B cell (primary cell): ENCODE measurements around the gene IRF8. TPM values are rescaled to one million over a fixed set of nuclear protein-coding genes. Genes with fewer than 3 reads are reported as not detected.

ENCODE experiments used
- ATAC-seq: fragments of 200-7000 bp; cut with Tn5 transposase; one replicate; pipeline ENCODE4 v1.10.0; 2021; ENCODE audit warnings: low read depth, mild to moderate bottlenecking, moderate number of reproducible peaks, moderate library complexity
- CTCF ChIA-PET: fragments of 350-600 bp; sonication (Branson Sonifier 250); formaldehyde crosslinking; loops from one replicate; lab custom pipeline; 2021; ENCODE audit warnings: antibody characterized with exemption, inconsistent platforms; lab: Charles Lee
- POLR2A ChIA-PET: fragments of 350-600 bp; sonication (Branson Sonifier 250); formaldehyde crosslinking; loops from one replicate; lab custom pipeline; 2021; ENCODE audit warnings: antibody characterized with exemption; lab: Charles Lee
- DNase-seq: peaks from one replicate; pipeline ENCODE4 v3.0.0; 2013
- H2AFZ ChIP-seq: 2 replicates; pipeline ENCODE4 v1.6.1; 2012; ENCODE audit warnings: mild to moderate bottlenecking, low read depth, low read length; ENCODE audit not compliant: insufficient read depth, poor library complexity, severe bottlenecking
- H3K27ac ChIP-seq, 2 donors: 1 replicate in 1 of 2; 2 replicates in 1 of 2; pipeline ENCODE4 v1.5.1; 2012 to 2013; ENCODE audit warnings: low read length in 2 of 2, mild to moderate bottlenecking in 2 of 2, moderate library complexity in 1 of 2
- H3K27me3 ChIP-seq, 4 experiments: fragments of 200-600 bp in 1 of 4; sonication (generic) in 1 of 4; replicated peaks in 1 of 4; 1 replicate in 2 of 4; 2 replicates in 2 of 4; pipeline versions ENCODE4 v1.6.1 to v1.7.0; 2013 to 2016; ENCODE audit warnings: low read length in 3 of 4, mild to moderate bottlenecking in 2 of 4, mixed read lengths in 1 of 4, moderate library complexity in 1 of 4; ENCODE audit not compliant: insufficient read depth in 4 of 4, control insufficient read depth in 3 of 4; ENCODE audit errors: control extremely low read depth in 1 of 4
- H3K36me3 ChIP-seq, 2 experiments: replicated peaks in 1 of 2; 1 replicate in 1 of 2; 2 replicates in 1 of 2; pipeline versions ENCODE4 v1.6.1 to v1.7.1; 2013; ENCODE audit warnings: low read length in 1 of 2; ENCODE audit not compliant: insufficient read depth in 2 of 2, control insufficient read depth in 1 of 2; ENCODE audit errors: control extremely low read depth in 1 of 2, extremely low read depth in 1 of 2
- H3K4me1 ChIP-seq, 2 donors: fragments of 200-600 bp in 1 of 2; sonication (generic) in 1 of 2; 1 replicate in 1 of 2; 2 replicates in 1 of 2; pipeline versions ENCODE4 v1.5.1 to v1.6.1; 2013 to 2017; ENCODE audit warnings: low read length in 2 of 2; ENCODE audit not compliant: control insufficient read depth in 2 of 2, insufficient read depth in 2 of 2
- H3K4me2 ChIP-seq: replicated peaks from 2 replicates; pipeline ENCODE3; 2012; ENCODE audit warnings: mild to moderate bottlenecking, low read depth, low read length; ENCODE audit not compliant: poor library complexity, severe bottlenecking
- H3K4me3 ChIP-seq, 5 experiments: fragments of 200-600 bp in 1 of 5; sonication (generic) in 1 of 5; 1 replicate in 3 of 5; 2 replicates in 2 of 5; pipeline versions ENCODE4 v1.5.1 to v1.7.0; 2011 to 2016; ENCODE audit warnings: low read length in 4 of 5, mild to moderate bottlenecking in 4 of 5, low read depth in 2 of 5, control low read depth in 1 of 5, moderate library complexity in 1 of 5; ENCODE audit not compliant: insufficient read depth in 1 of 5; ENCODE audit errors: control extremely low read depth in 1 of 5, extremely low read depth in 1 of 5
- H3K79me2 ChIP-seq: fragments of 200-600 bp; sonication (generic); one replicate; pipeline ENCODE4 v1.6.0; 2016; ENCODE audit warnings: low read length; ENCODE audit not compliant: control insufficient read depth, insufficient read depth
- H3K9ac ChIP-seq: fragments of 200-600 bp; sonication (generic); 2 replicates; pipeline ENCODE4 v1.6.1; 2017; ENCODE audit warnings: mild to moderate bottlenecking, low read length, moderate library complexity
- H3K9me3 ChIP-seq, 3 donors: one replicate each; pipeline versions ENCODE4 v1.6.1 to v1.7.1; 2013; ENCODE audit warnings: low read length in 2 of 3; ENCODE audit not compliant: control insufficient read depth in 2 of 3, insufficient read depth in 1 of 3; ENCODE audit errors: control extremely low read depth in 1 of 3
- H4K20me1 ChIP-seq: 2 replicates; pipeline ENCODE4 v1.6.0; 2012; ENCODE audit warnings: mild to moderate bottlenecking, low read length; ENCODE audit not compliant: insufficient read depth, control insufficient read depth, poor library complexity, severe bottlenecking
- H3K27ac Mint-ChIP-seq: one replicate; pipeline ENCODE4 v1.8.0; 2021; ENCODE audit warnings: mixed read lengths
- H3K27me3 Mint-ChIP-seq: one replicate; pipeline ENCODE4 v1.8.0; 2021; ENCODE audit warnings: mixed read lengths
- H3K4me1 Mint-ChIP-seq: one replicate; pipeline ENCODE4 v1.8.0; 2021; ENCODE audit warnings: mixed read lengths
- H3K4me3 Mint-ChIP-seq: one replicate; pipeline ENCODE4 v1.8.0; 2021; ENCODE audit warnings: mixed read lengths
- H3K9me3 Mint-ChIP-seq: one replicate; pipeline ENCODE4 v1.8.0; 2022; ENCODE audit warnings: mixed read lengths; ENCODE audit not compliant: insufficient read depth
- EZH2 ChIP-seq: IDR thresholded peaks from 2 replicates; pipeline ENCODE4 v1.6.1; 2012; ENCODE audit warnings: borderline replicate concordance, low read depth, mild to moderate bottlenecking, moderate library complexity, low read length; ENCODE audit not compliant: insufficient read depth, poor library complexity, severe bottlenecking
- WGBS: methylation state at CpG from one replicate; pipeline ENCODE4 v1.1.5; 2013; ENCODE audit warnings: missing lambda C conversion rate; ENCODE audit not compliant: insufficient coverage; 5-methylcytosine and 5-hydroxymethylcytosine counted together
- intact Hi-C: fragments of 100-400 bp; cut with micrococcal nuclease; formaldehyde crosslinking; loops from one replicate; pipeline ENCODE4 v1.10.0; 2022
- polyA plus RNA-seq: library from polyadenylated mRNA; depleted of rRNA; stranded (reverse); fragments of >200 nt; gene quantifications from 2 replicates; pipeline ENCODE4 v1.2.3, GENCODE V29; 2012
- total RNA-seq, 2 donors: library from RNA; stranded (reverse); fragments of 120-200 nt in 1 of 2; gene quantifications; 1 replicate in 1 of 2; 2 replicates in 1 of 2; pipeline versions ENCODE4 v1.2.3 to v1.2.4, GENCODE V29; 2013 to 2022
- TF ChIP-seq, protein P1 (sequence below): fragments of 200-600 bp; IDR thresholded peaks from one replicate; pipeline ENCODE4 v1.8.0; 2022; ENCODE audit warnings: antibody characterized with exemption, mild to moderate bottlenecking

IRF8 gene
- total and polyA plus RNA-seq, 2 donors (not counting 1 experiment from before 2014, with no cell fraction given), result 309 to 332 TPM

- no peak for DNase-seq
- H3K27me3 Mint-ChIP-seq, result no peaks in the 10 kb centered on the region
- Histone ChIP-seq H3K27me3 (no peaks in the 10 kb centered on the region), H3K79me2 (no peaks in the 10 kb centered on the region), H3K27ac (no peak overlapping the region), H3K9ac (no peak overlapping the region), H3K4me3 (no peak overlapping the region), H4K20me1 (no peaks in the 10 kb centered on the region), H3K36me3 (no peaks in the 10 kb centered on the region), H3K9me3 (peaks cover 0 to 13% (median 7%) of the 10 kb centered on the region in 3 donors), H3K4me2 (no peak overlapping the region), H2AFZ (no peak overlapping the region), H3K4me1 (peaks cover 0 to 7% of the 10 kb centered on the region in 2 donors)
- no peak overlapping the region for H3K27ac Mint-ChIP-seq
- no peak overlapping the region for H3K4me3 Mint-ChIP-seq
- ATAC-seq, result no peak
- CTCF ChIA-PET, result interaction anchor here (1.7 kb wide), 1 partner anchor 135 kb away, joined by 4 read pairs; no protein-coding TSS in a partner anchor
- WGBS, result 83% methylated on average over 1 of the region's 3 CpGs
- TF ChIP-seq EZH2, result no peak
- TF ChIP-seq, protein P1, sequence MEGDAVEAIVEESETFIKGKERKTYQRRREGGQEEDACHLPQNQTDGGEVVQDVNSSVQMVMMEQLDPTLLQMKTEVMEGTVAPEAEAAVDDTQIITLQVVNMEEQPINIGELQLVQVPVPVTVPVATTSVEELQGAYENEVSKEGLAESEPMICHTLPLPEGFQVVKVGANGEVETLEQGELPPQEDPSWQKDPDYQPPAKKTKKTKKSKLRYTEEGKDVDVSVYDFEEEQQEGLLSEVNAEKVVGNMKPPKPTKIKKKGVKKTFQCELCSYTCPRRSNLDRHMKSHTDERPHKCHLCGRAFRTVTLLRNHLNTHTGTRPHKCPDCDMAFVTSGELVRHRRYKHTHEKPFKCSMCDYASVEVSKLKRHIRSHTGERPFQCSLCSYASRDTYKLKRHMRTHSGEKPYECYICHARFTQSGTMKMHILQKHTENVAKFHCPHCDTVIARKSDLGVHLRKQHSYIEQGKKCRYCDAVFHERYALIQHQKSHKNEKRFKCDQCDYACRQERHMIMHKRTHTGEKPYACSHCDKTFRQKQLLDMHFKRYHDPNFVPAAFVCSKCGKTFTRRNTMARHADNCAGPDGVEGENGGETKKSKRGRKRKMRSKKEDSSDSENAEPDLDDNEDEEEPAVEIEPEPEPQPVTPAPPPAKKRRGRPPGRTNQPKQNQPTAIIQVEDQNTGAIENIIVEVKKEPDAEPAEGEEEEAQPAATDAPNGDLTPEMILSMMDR, result no peak
- H3K4me1 Mint-ChIP-seq, result peaks cover 18% of the 10 kb centered on the region
- intact Hi-C loops, result no loop called here
- POLR2A ChIA-PET, result no interaction called here
- H3K9me3 Mint-ChIP-seq, result no peaks in the 10 kb centered on the region
These were observed 18.1 kb upstream of the IRF8 start for GRCh38 chr16:85880861-85881260.

DNA sequence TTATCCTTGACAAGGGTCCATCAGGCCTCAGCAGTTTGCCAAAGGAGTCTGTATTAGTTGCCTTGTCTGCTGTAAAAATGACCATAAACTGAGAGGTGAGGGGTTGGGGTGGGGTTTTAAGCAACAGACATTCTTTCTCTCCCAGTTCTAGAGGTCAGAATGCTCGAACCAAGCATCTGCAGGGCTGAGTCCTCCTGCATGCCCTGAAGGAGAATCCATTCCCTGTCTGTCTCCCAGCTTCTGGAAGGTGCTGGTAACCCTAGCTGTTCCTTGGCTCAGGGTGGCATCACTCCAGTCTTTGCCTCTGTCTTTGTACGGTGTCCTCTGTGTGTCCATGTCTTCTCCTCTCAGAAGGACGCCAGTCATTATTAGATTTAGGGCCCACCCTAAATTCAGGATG, 17.5 kb upstream of the IRF8 start:
- H3K4me3 ChIP-seq, result no peak overlapping the region
- no peaks in the 10 kb centered on the region for H3K36me3 ChIP-seq
- no peak overlapping the region for H3K9ac ChIP-seq
- H3K4me2 ChIP-seq, result no peak overlapping the region
- 94% methylated on average over 2 of the region's 3 CpGs for WGBS
- no peaks in the 10 kb centered on the region for H4K20me1 ChIP-seq
- H2AFZ ChIP-seq, result no peak overlapping the region
- no peak for ATAC-seq
- no peak overlapping the region for H3K27ac ChIP-seq
- TF ChIP-seq, protein P1, result no peak
- no peak for TF ChIP-seq EZH2
- ChIA-PET POLR2A (no interaction called here), CTCF (interaction anchor here (1.1 to 1.7 kb wide), 2 partner anchors 28 to 135 kb away, joined by 3 to 4 read pairs; no protein-coding TSS in a partner anchor)
- H3K27me3 ChIP-seq, result no peaks in the 10 kb centered on the region
- Mint-ChIP-seq H3K4me3 (no peak overlapping the region), H3K27ac (no peak overlapping the region), H3K4me1 (peaks cover 18% of the 10 kb centered on the region), H3K9me3 (no peaks in the 10 kb centered on the region), H3K27me3 (no peaks in the 10 kb centered on the region)
- no peaks in the 10 kb centered on the region for H3K79me2 ChIP-seq
- no peak for DNase-seq
- intact Hi-C loops, result no loop called here
- H3K4me1 ChIP-seq, result peaks cover 0 to 7% of the 10 kb centered on the region in 2 donors
- H3K9me3 ChIP-seq, result peaks cover 0 to 13% (median 7%) of the 10 kb centered on the region in 3 donors
